K562 (cell line): ENCODE results near the gene C19orf85.

Source experiments
- GABPA ChIP-seq: fragments of 200-800 bp; sonication (Bioruptor generic); conservative IDR thresholded peaks from 2 replicates; pipeline ENCODE4 v1.6.1; 2016; ENCODE audit warnings: low read depth, missing genetic modification characterization, missing compliant biosample characterization
- HBP1 ChIP-seq: fragments of 450-650 bp; formaldehyde crosslinking; IDR thresholded peaks from 2 replicates; pipeline ENCODE4 v1.4.0; 2022; ENCODE audit warnings: missing genetic modification characterization
- IRF2 ChIP-seq: sonication (generic); formaldehyde crosslinking; IDR thresholded peaks from 2 replicates; pipeline ENCODE4 v1.8.1; 2022; ENCODE audit warnings: mild to moderate bottlenecking, missing genetic modification reagents
- MAZ ChIP-seq, 2 experiments: fragments of 450-650 bp in 1 of 2; sonication (generic) in 1 of 2; formaldehyde crosslinking; IDR thresholded peaks in 1 of 2; conservative IDR thresholded peaks in 1 of 2; 2 replicates each; pipeline versions ENCODE4 v1.4.0 to v1.5.0; 2020; ENCODE audit warnings: mild to moderate bottlenecking in 1 of 2, missing genetic modification reagents in 1 of 2
- NFYB ChIP-seq: IDR thresholded peaks from 2 replicates; pipeline ENCODE4 v1.6.1; 2011; ENCODE audit warnings: mild to moderate bottlenecking, moderate library complexity; ENCODE audit not compliant: insufficient read length; ENCODE audit errors: extremely low read depth
- PREB ChIP-seq: sonication (generic); formaldehyde crosslinking; IDR thresholded peaks from 2 replicates; pipeline ENCODE4 v1.8.1; 2023; ENCODE audit warnings: mild to moderate bottlenecking, missing genetic modification reagents
- RFX5 ChIP-seq: IDR thresholded peaks from 2 replicates; pipeline ENCODE4 v1.6.1; 2011; ENCODE audit warnings: low read depth, mild to moderate bottlenecking, improper control_type of control experiment, low read length
- ZNF263 ChIP-seq: sonication (generic); formaldehyde crosslinking; IDR thresholded peaks from 2 replicates; pipeline ENCODE4 v1.8.0; 2022; ENCODE audit warnings: mild to moderate bottlenecking, missing genetic modification reagents, borderline replicate concordance
- ZNF696 ChIP-seq: fragments of 250-450 bp; sonication (Bioruptor Pico); conservative IDR thresholded peaks from 2 replicates; pipeline ENCODE4 v1.4.0; 2020; ENCODE audit warnings: mild to moderate bottlenecking, moderate library complexity
- TF ChIP-seq, protein P1 (sequence below), 3 experiments: IDR thresholded peaks in 2 of 3; conservative IDR thresholded peaks in 1 of 3; 2 replicates each; pipeline ENCODE4 v1.5.1; 2011 to 2012; ENCODE audit warnings: low read length in 3 of 3, mild to moderate bottlenecking in 3 of 3, control low read depth in 2 of 3, improper control_type of control experiment in 1 of 3, inconsistent platforms in 1 of 3, low read depth in 1 of 3, mixed read lengths in 1 of 3, moderate library complexity in 1 of 3; ENCODE audit not compliant: insufficient read depth in 2 of 3

GRCh38 chr19:55478364-55478763, 13.8 kb upstream of the C19orf85 start:
- TF ChIP-seq IRF2 (CRISPR knock-in tag), result no peak
- TF ChIP-seq, protein P1, sequence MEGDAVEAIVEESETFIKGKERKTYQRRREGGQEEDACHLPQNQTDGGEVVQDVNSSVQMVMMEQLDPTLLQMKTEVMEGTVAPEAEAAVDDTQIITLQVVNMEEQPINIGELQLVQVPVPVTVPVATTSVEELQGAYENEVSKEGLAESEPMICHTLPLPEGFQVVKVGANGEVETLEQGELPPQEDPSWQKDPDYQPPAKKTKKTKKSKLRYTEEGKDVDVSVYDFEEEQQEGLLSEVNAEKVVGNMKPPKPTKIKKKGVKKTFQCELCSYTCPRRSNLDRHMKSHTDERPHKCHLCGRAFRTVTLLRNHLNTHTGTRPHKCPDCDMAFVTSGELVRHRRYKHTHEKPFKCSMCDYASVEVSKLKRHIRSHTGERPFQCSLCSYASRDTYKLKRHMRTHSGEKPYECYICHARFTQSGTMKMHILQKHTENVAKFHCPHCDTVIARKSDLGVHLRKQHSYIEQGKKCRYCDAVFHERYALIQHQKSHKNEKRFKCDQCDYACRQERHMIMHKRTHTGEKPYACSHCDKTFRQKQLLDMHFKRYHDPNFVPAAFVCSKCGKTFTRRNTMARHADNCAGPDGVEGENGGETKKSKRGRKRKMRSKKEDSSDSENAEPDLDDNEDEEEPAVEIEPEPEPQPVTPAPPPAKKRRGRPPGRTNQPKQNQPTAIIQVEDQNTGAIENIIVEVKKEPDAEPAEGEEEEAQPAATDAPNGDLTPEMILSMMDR (IDR thresholded peaks at IDR 0.05 in 2 of 3, conservative IDR thresholded peaks at IDR 0.05 in 1 of 3; ENCODE audit: insufficient read depth in 2 of 3, low read depth in 1 of 3, low read length in 3 of 3), result no peak
- TF ChIP-seq GABPA (tag), result no peak
- no peak for TF ChIP-seq MAZ (CRISPR knock-in tag; conservative IDR thresholded peaks at IDR 0.05 in 1 of 2, IDR thresholded peaks at IDR 0.05 in 1 of 2)
- no peak for TF ChIP-seq ZNF263 (CRISPR knock-in tag)
- no peak for TF ChIP-seq RFX5
- no peak for TF ChIP-seq PREB (CRISPR knock-in tag)
- TF ChIP-seq NFYB, result no peak
- no peak for TF ChIP-seq ZNF696 (CRISPR knock-in tag)
- TF ChIP-seq HBP1 (CRISPR knock-in tag), result no peak
